ENCODE data around the gene TMUB2. TPM values are rescaled to one million over a fixed set of nuclear protein-coding genes. Genes with fewer than 3 reads are reported as not detected.
A peak's percentile ranks its signal among the peaks of the same experiment; 100 is the strongest.

Gene TMUB2
- total RNA-seq, 1 donor from 2014 or later: 35.7 TPM

DNA sequence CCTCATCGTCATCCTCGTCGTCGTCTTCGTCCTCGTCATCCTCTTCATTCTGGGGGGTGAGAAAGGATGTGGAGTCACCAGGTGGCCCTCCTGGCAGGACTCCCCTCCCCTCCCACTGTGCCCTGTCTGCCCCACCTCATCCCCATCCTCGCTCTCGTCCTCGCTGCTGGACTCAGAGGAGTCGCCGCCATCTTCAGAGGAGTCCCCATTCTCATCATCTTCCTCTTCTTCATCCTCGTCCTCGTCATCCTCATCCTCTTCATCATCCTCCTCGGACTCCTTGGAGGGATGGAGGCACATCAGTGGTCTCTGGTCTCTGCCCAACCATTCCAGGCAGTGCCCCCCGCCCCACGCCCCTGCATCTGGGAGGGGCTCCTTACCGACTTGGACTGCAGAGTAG lies 20.5 kb downstream of the TMUB2 start:
- Mint-ChIP-seq H3K4me3 (no peak overlapping the region), H3K27ac (no peak overlapping the region), H3K9me3 (no peaks in the 10 kb centered on the region), H3K36me3 (peaks cover 3% of the 10 kb centered on the region), H3K27me3 (ENCODE audit: low read depth) (no peaks in the 10 kb centered on the region), H3K4me1 (peaks cover 11% of the 10 kb centered on the region)
- no peak for DNase-seq (ENCODE audit: low spot score in 2 of 2, unreplicated experiment in 2 of 2)
- TF ChIP-seq, protein P1, sequence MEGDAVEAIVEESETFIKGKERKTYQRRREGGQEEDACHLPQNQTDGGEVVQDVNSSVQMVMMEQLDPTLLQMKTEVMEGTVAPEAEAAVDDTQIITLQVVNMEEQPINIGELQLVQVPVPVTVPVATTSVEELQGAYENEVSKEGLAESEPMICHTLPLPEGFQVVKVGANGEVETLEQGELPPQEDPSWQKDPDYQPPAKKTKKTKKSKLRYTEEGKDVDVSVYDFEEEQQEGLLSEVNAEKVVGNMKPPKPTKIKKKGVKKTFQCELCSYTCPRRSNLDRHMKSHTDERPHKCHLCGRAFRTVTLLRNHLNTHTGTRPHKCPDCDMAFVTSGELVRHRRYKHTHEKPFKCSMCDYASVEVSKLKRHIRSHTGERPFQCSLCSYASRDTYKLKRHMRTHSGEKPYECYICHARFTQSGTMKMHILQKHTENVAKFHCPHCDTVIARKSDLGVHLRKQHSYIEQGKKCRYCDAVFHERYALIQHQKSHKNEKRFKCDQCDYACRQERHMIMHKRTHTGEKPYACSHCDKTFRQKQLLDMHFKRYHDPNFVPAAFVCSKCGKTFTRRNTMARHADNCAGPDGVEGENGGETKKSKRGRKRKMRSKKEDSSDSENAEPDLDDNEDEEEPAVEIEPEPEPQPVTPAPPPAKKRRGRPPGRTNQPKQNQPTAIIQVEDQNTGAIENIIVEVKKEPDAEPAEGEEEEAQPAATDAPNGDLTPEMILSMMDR (IDR thresholded peaks at IDR 0.05; ENCODE audit: unreplicated experiment): no peak

DNA sequence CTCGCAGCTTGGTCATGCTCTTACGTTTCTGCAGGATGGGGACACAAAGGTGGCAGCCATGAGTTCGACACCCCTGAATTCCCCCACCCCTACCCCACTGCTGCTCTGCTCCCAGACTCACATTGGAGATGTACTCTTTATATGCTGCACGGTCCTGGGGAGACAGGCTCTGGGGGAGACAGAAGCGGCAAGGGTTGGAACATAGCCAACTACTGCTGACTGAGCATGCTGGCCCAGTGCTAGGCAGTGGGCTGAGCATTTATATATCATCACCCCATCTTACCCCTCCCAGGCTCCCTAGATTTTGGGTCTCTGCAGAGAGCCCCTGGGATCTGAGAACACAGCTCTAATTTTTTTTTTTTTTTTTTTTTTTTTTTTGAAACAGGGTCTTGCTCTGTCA lies 21.0 kb downstream of the TMUB2 start:
- peaks cover 4% of the 10 kb centered on the region for H3K36me3 Mint-ChIP-seq
- DNase-seq (ENCODE audit: low spot score in 2 of 2, unreplicated experiment in 2 of 2): no peak
- H3K4me1 Mint-ChIP-seq: peaks cover 11% of the 10 kb centered on the region
- no peak overlapping the region for H3K4me3 Mint-ChIP-seq
- H3K27ac Mint-ChIP-seq: no peak overlapping the region
- no peaks in the 10 kb centered on the region for H3K9me3 Mint-ChIP-seq
- TF ChIP-seq, protein P1 (IDR thresholded peaks at IDR 0.05; ENCODE audit: unreplicated experiment): no peak
- no peaks in the 10 kb centered on the region for H3K27me3 Mint-ChIP-seq (ENCODE audit: low read depth)

DNA sequence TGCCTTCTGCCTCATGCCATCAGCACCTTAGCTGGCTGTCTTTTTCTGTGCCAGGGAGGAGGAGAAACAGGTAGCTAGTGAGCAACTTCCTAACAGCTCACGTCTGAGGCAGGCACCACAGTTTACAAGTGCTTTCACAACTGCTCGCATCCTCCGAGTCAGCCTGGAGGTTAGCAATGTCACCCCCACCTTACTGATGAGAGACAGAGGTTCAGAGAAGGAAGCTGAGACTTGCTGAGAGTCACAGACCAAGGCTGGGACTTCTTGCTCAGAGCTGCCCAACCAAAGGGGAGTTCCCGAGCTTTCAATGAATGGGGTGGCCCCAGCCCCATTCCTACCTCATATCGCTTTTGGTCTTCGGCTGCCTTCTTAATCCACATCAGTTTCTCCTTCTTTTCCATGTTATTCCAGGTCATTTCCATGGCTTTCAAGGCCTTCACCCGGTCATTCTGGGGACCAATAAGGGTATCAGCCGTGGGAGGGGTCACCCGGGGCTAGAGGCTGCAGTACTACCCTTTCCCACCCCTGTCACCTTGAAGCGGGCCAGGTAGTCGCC lies 23.1 kb downstream of the TMUB2 start:
- DNase-seq (ENCODE audit: low spot score in 2 of 2, unreplicated experiment in 2 of 2): no peak
- H3K9me3 Mint-ChIP-seq: no peaks in the 10 kb centered on the region
- H3K4me1 Mint-ChIP-seq: no peaks in the 10 kb centered on the region
- TF ChIP-seq, protein P1 (IDR thresholded peaks at IDR 0.05; ENCODE audit: unreplicated experiment): no peak
- H3K4me3 Mint-ChIP-seq: no peak overlapping the region
- H3K27me3 Mint-ChIP-seq (ENCODE audit: low read depth): no peaks in the 10 kb centered on the region
- H3K27ac Mint-ChIP-seq: no peak overlapping the region
- H3K36me3 Mint-ChIP-seq: peaks cover 11% of the 10 kb centered on the region

DNA sequence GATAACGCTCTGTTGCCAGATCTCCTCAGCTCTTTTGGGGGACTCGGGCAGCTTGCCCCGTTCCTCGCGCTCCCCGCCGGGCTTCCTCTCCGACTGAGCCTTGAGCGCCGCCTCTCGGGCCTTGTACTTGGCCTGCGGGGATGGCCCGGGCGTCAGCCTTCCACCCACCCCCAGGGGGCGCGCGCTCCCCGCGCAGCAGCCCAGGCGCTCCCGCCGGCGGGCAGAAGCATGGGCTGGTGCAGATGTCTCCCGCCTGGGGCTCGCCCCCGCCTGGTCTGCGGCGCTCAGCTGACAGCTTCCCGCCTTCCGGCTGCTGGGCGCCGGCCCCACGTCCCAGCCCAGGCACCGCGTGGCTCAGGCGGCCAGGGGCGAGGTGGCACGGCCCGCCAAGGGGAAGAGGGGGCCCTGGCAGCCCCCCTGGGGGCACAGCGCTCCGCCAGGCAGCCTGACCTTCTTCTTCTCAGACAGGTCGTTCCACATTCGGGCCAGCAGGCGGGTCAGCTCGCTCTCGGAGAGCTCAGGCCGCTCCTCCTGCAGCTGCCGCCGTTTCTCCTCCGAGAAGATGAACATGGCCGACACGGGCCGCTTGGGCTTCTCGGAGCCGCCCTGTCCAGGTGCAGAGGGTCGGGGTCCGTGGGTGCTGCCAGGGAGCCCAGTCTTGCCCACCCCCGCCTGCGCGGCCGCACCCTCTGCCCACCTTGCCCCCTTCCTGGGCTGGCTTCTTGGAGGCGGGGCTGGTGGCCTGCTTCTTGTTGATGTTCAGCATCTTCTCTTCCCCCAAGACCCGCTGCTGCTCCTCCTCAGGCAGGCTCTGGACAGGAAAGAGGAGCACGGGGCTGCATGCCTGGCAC lies 23.8 kb downstream of the TMUB2 start:
- Mint-ChIP-seq H3K27ac (no peak overlapping the region), H3K9me3 (no peaks in the 10 kb centered on the region)

DNA sequence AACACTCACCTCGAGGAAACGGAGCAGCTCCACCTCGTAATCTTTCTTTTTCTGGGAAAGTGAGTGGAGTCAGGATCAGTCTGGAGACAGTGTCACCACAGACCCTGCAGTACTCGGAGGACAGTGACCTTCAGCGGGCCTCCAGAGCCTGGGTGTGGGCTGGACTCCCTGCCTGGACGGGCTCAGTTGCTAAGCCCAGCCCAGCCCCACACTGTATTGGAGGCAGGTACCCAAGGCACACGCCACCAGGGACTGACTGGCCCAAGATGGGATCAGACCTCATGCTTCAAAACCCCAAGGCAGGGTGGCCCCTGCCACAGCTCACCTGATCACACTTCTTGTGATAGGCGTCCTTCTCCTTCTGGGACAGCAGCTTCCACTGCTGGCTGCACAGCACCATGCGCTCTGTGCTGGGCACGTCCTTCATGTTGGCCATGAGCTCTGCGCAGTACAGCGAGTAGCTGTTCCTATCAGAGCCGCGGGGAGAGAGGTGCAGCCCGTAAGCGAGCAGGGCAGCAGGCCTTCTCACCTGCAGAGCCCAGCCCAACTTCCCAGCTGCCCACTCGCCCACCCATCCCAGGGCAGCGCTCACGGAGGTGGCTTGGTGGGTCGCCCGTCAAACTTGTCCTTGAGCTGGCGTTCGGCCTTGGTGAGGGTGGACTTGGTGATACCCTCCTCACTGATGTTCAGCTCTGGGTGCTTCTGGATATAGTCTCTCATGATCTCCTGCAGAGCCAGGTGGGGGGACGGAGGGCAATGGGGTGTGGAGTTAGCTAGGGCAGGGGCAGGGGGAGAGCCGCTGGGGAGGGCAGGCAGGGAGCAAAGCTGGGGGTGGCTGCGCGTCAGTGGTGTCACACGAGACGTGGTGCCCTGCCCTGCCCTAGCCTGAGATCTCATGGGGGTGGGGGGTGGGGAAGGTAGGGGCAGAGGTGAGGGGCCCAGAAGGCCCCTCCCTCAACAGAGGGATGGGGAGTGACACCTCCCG lies 24.8 kb downstream of the TMUB2 start:
- no peak overlapping the region for H3K27ac Mint-ChIP-seq
- no peak overlapping the region for H3K4me3 Mint-ChIP-seq
- no peaks in the 10 kb centered on the region for H3K27me3 Mint-ChIP-seq (ENCODE audit: low read depth)
- no peaks in the 10 kb centered on the region for H3K9me3 Mint-ChIP-seq
- no peak for DNase-seq (ENCODE audit: low spot score in 2 of 2, unreplicated experiment in 2 of 2)
- H3K36me3 Mint-ChIP-seq: peaks cover 20% of the 10 kb centered on the region
- H3K4me1 Mint-ChIP-seq: no peaks in the 10 kb centered on the region
- TF ChIP-seq, protein P1 (IDR thresholded peaks at IDR 0.05; ENCODE audit: unreplicated experiment): no peak

More for the DNA sequence above, 23.8 kb downstream of the TMUB2 start:
- Mint-ChIP-seq H3K27me3 (ENCODE audit: low read depth) (no peaks in the 10 kb centered on the region), H3K36me3 (peaks cover 14% of the 10 kb centered on the region), H3K4me3 (no peak overlapping the region), H3K4me1 (no peaks in the 10 kb centered on the region)
- DNase-seq (ENCODE audit: low spot score in 2 of 2, unreplicated experiment in 2 of 2): peak; percentile 69 to 87
- TF ChIP-seq, protein P1 (IDR thresholded peaks at IDR 0.05; ENCODE audit: unreplicated experiment): peak; percentile 91
